HG03025 (cell line): ENCODE results near the gene CALML6.
"Not testable (repeated sequence)": the region's sequence is repeated elsewhere in the genome, so short reads cannot be mapped to it uniquely, and the experiment has no call there.

ENCODE experiments used
- ATAC-seq: cut with Tn5 transposase; IDR thresholded peaks from one replicate; pipeline ENCODE4 v1.9.1; 2021; ENCODE audit warnings: mild to moderate bottlenecking, moderate library complexity; ENCODE audit not compliant: unreplicated experiment, low FRiP score

CALML6 gene

DNA sequence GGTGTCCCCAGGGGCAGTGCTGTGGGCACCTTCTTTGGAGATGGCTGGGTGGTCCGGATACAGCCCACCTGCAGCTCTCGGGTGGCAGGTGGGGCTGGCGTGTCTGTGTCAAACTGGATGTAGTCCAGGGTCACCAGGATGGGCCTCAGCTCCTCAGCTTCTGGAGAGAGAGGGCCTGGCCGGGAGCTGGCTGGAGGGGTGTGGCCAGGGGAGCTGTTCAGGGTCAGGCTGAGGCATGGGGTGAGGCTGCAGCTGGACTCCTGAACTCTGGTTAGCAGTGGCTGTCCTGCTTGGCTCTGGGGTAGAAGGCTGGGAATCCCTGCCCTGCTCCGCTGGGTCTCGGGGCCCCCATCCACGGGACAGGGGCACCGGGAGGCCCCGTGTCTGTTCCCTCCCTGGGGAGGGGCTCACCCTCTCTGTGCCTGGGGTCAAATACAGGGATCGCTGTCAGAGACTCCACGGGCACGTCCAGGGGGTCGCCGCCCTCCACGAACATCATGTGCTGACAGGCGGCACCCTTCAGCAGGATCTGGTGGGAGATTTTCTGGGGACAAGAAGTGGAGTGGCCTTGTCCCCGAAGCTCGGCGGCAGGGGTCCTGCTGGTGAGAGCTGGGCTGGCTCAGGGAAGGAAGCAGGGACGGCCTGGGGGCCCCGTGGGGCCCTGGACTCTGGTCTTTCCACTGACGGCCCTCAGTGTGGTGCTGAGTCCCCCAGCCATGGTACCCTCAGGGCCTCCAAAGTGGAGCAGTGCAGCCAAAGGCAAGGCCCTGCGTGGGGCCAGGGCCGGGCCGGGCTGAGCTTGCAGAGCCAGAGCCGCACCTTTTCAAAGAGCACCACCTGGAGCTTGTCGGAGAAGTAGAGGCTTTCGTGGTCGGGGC, 8.1 kb downstream of the CALML6 start:
- no peak for ATAC-seq

- no peak for ATAC-seq
These were observed 9.3 kb downstream of the CALML6 start for GRCh38 chr1:1924386-1924785.

DNA sequence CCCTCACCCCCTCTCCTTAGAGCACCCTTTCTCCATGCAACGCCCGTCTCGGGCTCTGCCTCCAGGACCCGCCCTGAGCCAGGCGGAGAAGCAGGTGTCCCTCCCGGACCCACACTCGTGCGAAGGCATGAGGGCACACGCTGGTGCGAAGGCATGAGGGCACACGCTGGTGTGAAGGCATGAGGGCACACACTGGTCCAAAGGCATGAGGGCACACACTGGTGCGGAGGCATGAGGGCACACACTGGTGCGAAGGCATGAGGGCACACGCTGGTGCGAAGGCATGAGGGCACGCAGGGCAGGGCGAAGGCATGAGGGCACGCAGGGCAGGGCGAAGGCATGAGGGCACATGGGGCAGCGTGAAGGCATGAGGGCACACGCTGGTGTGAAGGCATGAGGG, 9.8 kb downstream of the CALML6 start:
- no peak for ATAC-seq

DNA sequence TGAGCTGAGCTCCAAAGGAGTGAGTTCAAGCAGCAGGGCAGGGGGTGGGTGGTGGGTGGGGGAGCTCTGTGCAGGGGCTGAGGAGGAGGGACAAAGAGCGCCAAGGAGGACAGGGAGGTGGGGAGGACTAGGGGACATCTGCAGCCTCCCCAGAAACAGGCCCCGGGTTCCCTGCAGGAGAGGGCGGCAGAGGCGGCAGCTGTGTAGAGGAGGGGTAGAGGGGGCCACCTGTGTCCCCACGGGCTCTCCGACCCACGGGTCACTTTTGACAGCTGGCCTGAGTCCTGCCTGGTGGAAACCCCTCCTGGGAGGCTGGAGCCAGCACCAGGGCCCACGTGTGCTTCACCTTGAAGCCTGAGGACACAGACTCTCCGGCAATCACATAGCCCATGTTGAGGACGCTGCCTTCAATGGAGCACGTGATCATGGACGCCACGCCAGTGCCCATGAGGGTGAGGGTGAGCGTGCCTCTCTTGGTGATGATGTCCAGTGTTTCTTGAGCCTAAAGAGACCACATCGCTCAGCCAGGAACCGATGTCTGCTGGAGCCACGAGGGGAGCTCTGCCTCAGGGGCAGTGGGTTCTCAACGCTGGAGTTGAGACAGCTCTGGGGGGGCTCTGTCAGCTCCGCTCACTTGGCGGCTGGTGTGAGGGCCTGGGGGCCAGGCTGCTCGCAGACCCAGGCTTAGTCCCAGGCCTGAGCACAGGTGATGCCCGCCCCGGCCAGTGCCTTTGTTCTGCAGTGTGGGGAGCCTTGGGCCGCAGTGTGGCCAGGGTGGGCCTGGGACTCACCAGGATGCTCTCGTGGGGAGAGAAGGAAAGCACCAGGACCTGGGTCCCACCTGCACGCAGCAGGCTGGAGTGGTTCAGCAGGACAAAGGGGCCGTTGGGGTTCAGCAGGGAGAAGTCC, 10.6 kb downstream of the CALML6 start:
- no peak for ATAC-seq

- no peak for ATAC-seq
These were observed 11.3 kb downstream of the CALML6 start for GRCh38 chr1:1926346-1926811.

DNA sequence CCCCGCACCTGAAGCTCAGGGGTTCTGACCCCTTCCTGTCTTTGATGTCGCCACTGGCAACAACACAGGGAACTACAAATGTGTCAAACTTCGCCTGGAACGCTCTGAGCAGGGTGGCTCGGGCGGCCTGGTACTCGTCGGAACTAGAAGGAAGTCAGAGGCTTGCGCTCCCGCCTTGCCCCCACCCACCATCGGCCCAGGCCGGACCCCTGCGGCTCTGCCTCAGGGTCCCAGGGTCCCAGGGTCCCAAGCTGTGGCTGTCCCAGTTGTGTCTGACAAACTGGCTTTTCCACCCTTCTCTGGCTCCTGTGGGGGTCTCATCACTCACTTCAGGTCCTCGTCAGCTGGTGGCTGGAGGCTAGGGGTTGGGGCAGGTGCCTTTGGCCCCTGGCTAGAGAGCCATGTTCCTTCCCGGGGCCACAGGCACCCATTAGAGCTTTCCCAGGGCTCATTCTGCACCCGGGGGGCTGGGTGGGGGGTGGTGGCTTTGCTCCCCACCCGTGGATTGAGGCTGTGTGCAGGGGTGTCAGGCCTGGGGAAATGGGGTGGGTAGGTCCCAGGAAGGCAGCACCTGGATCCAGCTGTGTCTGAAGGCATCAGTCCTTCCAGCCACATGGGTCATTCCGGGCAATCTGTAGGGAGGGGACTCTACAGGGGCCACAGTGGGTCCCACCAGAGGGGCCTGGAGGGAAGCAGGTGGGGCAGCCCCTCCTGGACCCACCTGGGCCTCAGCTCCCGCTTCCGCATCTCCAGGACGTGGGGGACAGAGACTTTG, 12.0 kb downstream of the CALML6 start:
- no peak for ATAC-seq

GRCh38 chr1:1927751-1928150, 12.7 kb downstream of the CALML6 start:
- ATAC-seq = no peak

DNA sequence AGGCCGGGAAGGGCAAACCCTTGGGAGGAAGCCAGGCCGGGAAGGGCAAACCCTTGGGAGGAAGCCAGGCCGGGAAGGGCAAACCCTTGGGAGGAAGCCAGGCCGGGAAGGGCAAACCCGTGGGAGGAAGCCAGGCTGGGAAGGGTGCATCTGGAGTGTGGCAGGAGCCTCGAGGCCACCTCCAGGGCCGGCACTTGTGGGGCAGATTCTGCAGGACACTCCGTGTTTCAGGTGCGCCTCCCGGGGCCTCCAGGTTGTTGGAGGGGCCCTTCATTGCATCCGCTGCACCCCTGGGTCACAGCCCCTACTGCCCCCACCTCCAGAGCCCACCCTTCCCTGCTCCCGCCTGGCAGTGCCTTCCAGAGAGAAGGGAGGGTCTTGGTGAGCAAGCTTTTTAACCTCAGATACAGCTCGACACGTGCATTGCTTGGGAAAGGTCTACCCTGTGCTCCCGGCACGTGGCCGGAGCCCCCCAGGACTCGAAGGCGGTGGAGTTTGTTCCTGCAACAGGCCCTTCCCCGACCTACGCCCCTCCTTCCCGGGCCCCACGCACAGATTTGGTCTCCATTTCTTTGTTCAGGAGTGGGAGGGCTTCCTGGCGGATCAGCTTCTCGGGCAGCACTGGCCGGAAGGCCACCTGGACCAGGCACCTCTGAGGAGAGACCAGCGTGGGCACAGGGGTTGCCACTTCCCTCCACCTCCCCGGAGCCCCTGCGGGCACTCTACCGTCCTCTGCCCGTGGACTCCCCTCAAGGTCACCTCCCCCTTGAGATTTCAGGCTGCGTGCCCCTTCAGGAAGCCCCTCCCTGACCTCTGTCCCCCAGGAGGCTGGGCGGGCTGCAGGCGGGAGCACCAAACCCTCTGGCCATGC, 13.4 kb downstream of the CALML6 start:
- no peak for ATAC-seq

DNA sequence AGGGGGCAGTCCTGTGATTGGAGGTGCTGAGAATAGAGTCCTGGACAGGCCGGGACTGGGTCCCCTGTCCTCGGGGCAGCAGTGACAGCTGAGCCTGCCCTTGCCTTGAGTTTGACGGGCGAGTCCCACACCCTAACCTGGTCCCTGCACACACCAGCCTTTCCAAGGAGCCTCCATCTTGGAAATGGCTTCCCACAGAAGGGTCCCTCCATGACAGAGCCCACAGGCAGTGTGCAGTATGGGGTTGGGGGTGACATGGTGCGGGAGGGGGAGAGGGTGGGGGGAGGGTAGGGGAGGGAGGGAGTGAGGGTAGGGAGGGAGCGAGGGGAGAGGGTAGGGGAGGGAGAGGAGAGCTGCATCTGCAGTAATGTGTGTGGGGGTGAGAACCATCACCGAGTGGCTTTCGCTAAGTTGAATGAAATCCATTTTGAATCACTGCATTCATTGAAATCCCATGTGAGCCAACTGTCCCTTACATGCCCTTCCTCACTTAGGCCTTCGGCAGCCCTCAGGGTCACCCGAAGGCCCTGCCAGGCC, 14.1 kb downstream of the CALML6 start:
- no peak for ATAC-seq

GRCh38 chr1:1929639-1930545, 14.8 kb downstream of the CALML6 start:
- no peak for ATAC-seq

DNA sequence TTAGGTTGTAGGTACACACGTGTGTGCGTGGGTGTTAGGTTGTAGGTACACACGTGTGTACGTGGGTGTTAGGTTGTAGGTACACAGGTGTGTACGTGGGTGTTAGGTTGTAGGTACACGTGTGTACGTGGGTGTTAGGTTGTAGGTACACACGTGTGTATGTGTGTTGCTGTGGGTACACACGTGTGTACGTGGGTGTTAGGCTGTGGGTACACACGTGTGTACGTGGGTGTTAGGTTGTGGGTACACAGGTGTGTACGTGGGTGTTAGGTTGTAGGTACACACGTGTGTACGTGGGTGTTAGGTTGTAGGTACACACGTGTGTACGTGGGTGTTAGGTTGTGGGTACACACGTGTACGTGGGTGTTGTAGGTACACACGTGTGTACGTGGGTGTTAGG, 19.8 kb downstream of the CALML6 start:
- not testable (repeated sequence) for ATAC-seq

DNA sequence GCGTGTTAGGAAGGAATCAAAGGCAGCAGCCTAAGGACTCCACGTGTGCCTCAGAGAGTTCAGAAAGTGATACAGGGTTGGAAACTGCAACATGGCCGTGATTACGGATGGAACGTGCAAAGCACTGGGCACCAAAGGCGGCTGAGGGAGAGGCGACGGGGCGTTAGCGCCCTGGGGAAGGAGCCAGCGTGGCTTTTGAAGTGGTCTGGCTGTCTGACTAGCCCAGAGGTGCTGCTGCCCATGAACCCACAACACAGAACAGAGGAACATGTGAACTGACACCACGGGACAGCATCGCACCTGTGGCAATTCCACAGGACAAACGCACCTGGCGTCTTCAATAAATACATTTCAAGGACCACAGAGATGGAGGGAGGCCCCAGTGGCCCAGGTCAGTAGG, 22.0 kb downstream of the CALML6 start:
- ATAC-seq = no peak

DNA sequence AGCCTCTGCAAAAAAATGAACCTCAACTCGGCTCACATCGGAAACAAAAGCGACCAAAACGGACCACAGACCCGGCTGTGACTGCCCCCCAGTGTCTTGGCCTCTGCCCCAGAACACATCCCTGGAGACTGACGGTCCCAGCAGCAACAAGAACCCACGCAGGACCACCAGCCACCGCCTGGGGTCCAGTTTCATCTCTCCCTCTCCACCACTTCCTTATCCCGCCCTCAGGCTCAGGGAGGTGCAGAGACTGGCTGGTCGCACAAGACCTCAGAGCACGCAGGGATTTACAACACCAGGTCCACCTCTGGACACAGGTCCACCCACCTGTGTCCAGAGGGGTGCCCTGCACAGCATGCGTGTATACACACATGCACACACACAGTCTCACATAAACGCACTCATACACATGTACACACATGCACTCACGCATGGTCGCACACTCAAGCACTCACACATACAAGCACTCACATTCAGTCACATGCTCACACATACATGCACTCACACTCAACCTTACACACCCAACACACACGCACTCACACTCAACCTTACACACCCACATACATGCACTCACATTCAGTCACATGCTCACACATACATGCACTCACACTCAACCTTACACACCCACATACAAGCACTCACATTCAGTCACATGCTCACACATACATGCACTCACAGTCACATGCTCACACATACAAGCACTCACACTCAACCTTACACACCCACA, 22.7 kb downstream of the CALML6 start:
- ATAC-seq = no peak

GRCh38 chr1:1938276-1938573, 23.2 kb downstream of the CALML6 start:
- ATAC-seq = no peak

DNA sequence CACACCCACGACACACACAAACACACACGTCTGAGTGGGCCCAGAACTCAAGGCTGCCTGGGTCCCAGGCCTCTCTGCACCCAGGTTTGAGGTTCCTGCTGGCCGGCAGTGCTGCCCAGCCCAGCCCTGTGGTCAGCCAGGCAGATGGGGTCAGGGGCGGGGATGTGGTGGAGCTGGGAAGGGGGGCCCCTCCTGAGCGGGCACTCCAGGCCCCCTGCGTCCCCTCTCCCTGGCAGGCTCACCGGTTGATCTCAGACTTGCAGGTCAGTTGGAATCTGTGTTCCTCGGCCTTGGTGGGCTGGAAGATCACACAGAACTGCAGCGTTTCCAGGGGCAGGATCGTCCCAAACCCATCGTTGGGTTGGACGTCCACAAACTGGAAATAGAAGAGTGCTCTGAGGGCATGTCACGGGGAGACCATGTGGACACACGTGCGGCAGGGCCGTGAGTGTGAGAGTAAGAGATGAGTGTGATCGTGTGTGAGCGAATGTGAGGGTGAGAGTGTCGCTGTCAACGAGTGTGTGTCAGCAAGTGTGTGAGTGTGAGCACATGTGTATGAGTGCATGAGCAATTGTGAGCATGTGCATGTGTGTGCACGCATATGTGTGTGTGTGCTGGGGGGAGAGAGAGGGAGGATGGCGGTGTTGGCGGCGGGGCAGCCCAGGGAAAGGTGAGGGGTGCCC, 23.7 kb downstream of the CALML6 start:
- ATAC-seq = no peak

DNA sequence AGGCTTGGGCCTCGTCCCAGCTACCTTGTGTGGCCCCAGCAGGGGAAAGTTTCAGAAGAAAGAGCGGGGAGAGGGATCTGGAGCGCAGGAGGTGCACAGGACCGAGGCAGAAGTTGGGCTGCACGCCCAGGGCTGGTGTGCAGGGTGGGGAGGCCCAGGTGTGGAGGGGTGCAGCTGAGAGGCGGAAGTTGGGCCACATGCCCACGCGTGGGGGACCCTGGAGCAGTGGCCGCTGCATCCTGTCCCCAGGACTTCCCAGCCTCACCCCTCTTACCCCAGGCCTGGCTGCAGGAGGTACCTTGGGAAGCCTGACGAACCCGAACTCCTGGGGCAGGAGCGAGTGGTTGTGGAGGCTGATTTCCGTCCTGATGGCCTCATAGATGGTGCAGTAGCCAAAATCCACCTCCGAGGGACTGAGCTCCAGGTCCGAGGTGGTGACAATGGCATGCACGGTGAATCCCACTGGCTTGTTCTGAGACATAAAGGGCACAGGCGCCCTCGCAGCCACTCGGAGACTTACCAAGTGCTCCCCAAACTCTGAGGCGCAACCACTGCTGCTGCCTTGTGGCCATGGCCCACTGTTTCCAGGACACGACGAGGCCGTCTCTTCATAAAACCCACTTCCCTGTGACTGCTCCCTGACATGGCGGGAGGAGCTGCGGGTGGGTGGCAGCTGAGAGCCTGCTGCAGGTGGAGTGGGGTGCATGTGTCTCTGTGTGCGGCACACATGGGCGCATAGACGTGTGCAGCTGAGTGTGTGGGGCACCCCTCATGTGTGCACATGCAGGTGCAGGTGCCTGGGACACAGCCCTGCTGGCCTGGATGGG, 24.4 kb downstream of the CALML6 start:
- no peak for ATAC-seq

GRCh38 chr1:1940123-1940425, 25.0 kb downstream of the CALML6 start:
- no peak for ATAC-seq
